NCI-H1930 (cell line): ENCODE results near the gene TM4SF20.

Experiments
- DNase-seq, 2 experiments: peaks; one replicate each; lab custom pipeline; 2025; lab: John Stamatoyannopoulos, UW

Gene TM4SF20

GRCh38 chr2:227379095-227379494 lies at the start of gene TM4SF20:
TSS of gene TM4SF20 (minus strand) at chr2:227379306. CDS start at chr2:227379268, 38 bp downstream.
- DNase-seq = no peak

GRCh38 chr2:227428731-227429285 lies 49.7 kb upstream of the TM4SF20 start:
- DNase-seq = no peak

- DNase-seq = no peak
Measured at GRCh38 chr2:227423656-227424499, 44.8 kb upstream of the TM4SF20 start.

GRCh38 chr2:227420087-227421052 lies 41.3 kb upstream of the TM4SF20 start:
- DNase-seq = no peak

GRCh38 chr2:227416701-227417100 lies 37.6 kb upstream of the TM4SF20 start:
- no peak for DNase-seq

GRCh38 chr2:227415538-227416424 lies 36.7 kb upstream of the TM4SF20 start:
- no peak for DNase-seq

- no peak for DNase-seq
Measured at GRCh38 chr2:227414846-227415245, 35.7 kb upstream of the TM4SF20 start.

GRCh38 chr2:227413371-227413770 lies 34.3 kb upstream of the TM4SF20 start:
- no peak for DNase-seq

- no peak for DNase-seq
Measured at GRCh38 chr2:227412877-227413276, 33.8 kb upstream of the TM4SF20 start.

- no peak for DNase-seq
Measured at GRCh38 chr2:227411990-227412350, 32.9 kb upstream of the TM4SF20 start.

- DNase-seq = no peak
Measured at GRCh38 chr2:227411320-227411989, 32.3 kb upstream of the TM4SF20 start.

- DNase-seq = no peak
Measured at GRCh38 chr2:227410191-227410590, 31.1 kb upstream of the TM4SF20 start.

- DNase-seq = no peak
Measured at GRCh38 chr2:227407591-227408151, 28.6 kb upstream of the TM4SF20 start.

GRCh38 chr2:227406177-227407031 lies 27.3 kb upstream of the TM4SF20 start:
- peak in 1 of 2 experiments; percentile 57 for DNase-seq

GRCh38 chr2:227404585-227405271 lies 25.6 kb upstream of the TM4SF20 start:
- DNase-seq = no peak

- no peak for DNase-seq
Measured at GRCh38 chr2:227402959-227403358, 23.9 kb upstream of the TM4SF20 start.

GRCh38 chr2:227402321-227402720 lies 23.2 kb upstream of the TM4SF20 start:
- no peak for DNase-seq

- no peak for DNase-seq
Measured at GRCh38 chr2:227401550-227401949, 22.4 kb upstream of the TM4SF20 start.
